NCI-H2227 treated with DMSO at 0.1 percent for 48 hours (cell line): ENCODE results near the gene PAX5.
"Not testable (repeated sequence)": the region's sequence is repeated elsewhere in the genome, so short reads cannot be mapped to it uniquely, and the experiment has no call there.

Source experiments
- DNase-seq: peaks from one replicate; lab custom pipeline; 2025; lab: John Stamatoyannopoulos, UW

PAX5 gene

GRCh38 chr9:36877239-36877638, 156.8 kb downstream of the PAX5 start:
- no peak for DNase-seq

- DNase-seq = no peak
Observed at GRCh38 chr9:36876056-36876455, 158.0 kb downstream of the PAX5 start.

GRCh38 chr9:36874921-36875320, 159.1 kb downstream of the PAX5 start:
- DNase-seq = no peak

DNA sequence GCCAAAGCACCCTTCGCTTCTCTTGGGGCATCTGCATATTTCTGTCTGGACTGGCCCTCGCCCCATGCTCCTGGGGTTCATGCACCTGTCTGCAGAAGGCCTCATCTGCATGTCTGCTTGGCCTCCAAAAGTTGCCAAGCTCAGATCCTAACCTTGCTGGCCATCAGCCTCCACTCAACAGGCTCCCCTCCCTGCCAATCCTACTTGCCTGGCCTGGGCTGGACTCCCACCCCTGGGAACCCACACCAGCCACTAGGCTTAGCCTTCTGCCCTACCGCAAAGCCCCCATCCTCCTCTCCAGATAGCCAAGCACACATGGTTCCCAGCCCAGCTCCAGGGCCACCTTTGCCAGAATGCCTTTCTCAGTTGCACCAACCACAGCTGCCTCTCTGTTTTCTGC, 159.8 kb downstream of the PAX5 start:
- no peak for DNase-seq

DNA sequence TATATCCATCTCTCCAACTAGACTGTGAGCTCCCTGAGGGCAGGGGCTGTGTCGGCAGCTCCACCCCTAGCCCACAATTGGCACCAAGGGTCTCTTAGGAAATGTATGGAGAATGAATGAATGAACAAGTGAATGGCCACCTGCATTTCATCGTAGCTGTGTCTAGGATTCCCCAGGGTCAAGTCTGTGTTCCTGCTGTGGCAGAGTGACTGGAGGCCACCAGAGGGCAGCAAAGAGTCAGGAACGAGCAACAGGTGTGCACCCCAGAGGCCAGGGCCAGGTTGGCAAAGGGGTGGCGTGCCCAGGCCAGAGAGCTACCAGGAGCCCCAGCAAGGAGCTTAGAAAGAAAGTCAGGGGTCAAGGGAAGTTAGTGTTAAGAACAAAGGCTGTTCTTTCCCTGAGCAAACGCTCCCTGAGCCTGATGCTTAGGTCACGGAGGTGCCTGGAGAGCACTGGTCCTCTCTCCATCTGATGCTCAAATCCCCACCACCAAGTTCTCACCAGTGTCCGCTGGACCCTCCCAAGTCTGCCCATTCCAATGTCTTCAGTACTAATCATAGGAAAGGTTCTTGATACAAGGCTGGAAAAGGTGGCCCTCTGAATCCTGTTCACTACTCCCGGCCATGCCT, 160.7 kb downstream of the PAX5 start:
- no peak for DNase-seq

DNA sequence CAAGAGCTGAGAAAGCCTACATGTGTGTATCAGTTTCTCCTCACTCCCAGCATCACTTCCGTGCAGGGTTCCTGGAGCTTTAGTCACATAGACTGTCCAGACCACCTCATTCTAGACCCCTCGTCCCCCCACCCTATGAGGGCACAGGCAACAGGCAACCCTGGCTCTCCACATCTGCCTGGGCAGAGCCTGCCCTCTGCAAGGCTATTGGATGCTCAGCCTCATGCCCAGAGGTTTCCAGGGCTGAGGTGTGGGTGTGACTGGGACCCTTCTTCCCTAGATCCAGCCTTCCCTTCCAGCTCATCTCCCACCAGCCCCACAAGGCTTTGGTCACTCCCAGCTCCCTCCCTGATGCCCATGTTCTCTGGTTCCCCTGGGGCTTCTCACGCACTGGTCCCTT, 161.4 kb downstream of the PAX5 start:
- no peak for DNase-seq

- DNase-seq = no peak
Observed at GRCh38 chr9:36871606-36872005, 162.5 kb downstream of the PAX5 start.

GRCh38 chr9:36870960-36871359, 163.1 kb downstream of the PAX5 start:
- no peak for DNase-seq

- not testable (repeated sequence) for DNase-seq
Observed at GRCh38 chr9:36869605-36870004, 164.5 kb downstream of the PAX5 start.

DNA sequence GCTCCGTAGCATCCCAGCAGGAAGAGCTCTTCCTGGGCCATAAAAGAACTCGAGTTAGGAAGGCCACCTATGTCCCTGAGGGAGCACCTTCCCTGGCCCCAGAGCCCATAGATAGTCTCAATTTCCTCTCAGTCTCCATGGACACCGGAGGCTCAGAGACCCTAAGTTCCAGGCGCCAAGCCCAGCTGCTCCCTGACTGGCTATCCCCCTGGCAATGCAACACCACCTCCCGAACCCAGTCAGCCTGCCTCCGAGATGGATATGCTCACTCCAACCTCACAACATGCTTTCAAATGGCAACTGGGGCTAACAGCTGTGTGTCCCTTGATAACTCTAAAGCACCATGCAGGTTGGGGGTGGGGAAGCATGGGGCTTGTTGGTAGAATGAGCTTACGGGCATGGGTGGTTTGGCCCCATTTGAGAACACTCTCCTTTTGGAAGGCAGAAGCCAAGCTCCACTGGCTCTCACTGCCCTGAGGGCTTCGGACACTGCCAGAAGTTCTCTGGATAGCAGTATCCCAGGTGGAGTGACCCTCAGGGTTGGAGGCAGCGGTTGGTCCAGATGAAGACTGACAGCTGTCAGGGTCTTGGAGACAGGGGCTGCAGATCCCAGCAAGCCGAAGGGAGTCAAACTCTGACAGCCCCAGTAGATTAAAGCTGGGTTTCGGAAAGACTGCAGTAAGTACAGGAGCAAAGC, 165.3 kb downstream of the PAX5 start:
- DNase-seq = no peak

GRCh38 chr9:36867672-36868471, 166.2 kb downstream of the PAX5 start:
- DNase-seq = no peak

DNA sequence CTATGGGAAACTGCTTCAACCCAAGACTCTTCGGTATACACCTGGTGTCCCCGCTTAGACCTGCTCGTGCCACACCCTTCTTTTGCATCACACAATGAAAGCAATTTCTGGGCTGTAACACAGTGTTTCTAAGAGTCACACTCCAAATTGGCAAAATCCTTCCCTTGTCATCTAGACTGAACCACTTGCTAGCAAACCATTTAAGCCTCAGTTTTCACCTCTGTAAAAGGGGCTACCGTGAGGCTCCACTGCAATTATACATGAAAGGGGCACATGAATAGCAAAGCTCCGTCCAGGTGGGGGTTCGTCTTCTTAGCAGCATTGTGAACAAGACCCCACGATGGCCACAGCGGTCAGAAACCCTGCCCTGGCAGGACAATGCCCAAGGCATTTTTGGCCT, 166.8 kb downstream of the PAX5 start:
- DNase-seq = no peak

DNA sequence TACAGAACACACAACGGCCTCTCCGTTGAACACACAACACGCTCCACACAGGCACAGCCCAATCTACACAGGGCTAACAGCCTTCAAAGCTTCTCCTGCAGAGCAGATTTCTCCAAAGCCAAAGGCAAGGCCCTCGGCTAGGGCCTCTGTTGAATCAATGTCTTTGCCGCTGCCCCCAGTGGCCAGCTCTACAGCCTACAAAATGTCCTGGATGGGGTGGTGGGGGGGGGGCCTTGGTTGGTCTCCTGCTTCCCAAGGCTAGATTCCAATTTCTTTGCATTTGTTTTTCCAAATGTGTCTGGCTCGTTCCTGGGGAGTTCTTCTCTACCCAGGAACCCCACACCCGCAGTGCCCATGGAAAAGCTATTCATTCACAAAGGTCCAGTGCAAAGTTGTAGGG, 167.2 kb downstream of the PAX5 start:
- DNase-seq = no peak

GRCh38 chr9:36865731-36866635, 168.1 kb downstream of the PAX5 start:
- no peak for DNase-seq

- DNase-seq = no peak
Observed at GRCh38 chr9:36864491-36865410, 169.3 kb downstream of the PAX5 start.

- DNase-seq = peak; percentile 18
Observed at GRCh38 chr9:36862206-36863145, 171.6 kb downstream of the PAX5 start.

GRCh38 chr9:36861528-36862205, 172.4 kb downstream of the PAX5 start:
- DNase-seq = no peak

- DNase-seq = no peak
Observed at GRCh38 chr9:36858805-36859375, 175.2 kb downstream of the PAX5 start.
